Activated gamma-delta T cell treated with anti-CD3 and anti-CD28 coated beads, Interleukin-2, amount 50 U/mL, for 16 hours (primary cell): Measurements from ENCODE around the gene WDR1.
A peak's percentile ranks its signal among the peaks of the same experiment; 100 is the strongest.
"Not testable (repeated sequence)": the region's sequence is repeated elsewhere in the genome, so short reads cannot be mapped to it uniquely, and the experiment has no call there.

ENCODE experiments used
- DNase-seq: peaks from one replicate; pipeline ENCODE4 v3.0.0-alpha.2; 2020; ENCODE audit warnings: low read depth

The WDR1 gene

DNA sequence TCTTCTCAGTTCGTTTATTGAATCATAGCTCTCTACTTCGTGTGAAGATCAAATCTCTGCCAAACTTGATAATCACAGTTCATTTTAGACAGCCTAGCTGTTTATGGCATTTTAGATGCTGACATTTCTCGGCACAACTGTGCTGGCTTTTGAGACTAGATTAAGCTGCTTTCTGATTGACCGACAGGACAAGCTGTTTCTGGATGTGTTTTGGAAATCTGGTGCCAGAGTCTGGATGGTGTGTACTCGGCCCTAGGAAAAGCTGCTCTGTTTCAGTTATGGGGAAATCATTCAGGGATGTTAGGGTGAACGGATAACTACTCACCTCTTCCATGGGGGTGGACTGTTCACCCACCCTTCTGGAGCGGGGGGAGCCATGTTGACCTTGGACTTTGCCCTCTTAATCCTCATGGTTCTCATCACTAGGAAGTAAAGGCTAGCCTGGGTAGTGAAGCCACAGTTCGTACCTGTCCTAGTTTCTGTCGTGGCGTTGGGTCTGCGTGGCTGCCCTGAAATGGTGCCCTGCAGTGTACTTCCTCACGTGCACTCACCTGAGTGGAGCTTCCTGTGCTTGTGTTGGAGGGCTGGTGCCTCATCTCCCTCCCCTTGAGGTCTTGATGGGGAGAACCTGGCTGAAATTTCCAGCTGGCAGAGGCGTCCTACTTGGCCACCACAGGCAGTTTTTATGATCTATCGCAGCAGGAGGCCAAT is 13.7 kb upstream of the WDR1 start:
- DNase-seq, result no peak

DNA sequence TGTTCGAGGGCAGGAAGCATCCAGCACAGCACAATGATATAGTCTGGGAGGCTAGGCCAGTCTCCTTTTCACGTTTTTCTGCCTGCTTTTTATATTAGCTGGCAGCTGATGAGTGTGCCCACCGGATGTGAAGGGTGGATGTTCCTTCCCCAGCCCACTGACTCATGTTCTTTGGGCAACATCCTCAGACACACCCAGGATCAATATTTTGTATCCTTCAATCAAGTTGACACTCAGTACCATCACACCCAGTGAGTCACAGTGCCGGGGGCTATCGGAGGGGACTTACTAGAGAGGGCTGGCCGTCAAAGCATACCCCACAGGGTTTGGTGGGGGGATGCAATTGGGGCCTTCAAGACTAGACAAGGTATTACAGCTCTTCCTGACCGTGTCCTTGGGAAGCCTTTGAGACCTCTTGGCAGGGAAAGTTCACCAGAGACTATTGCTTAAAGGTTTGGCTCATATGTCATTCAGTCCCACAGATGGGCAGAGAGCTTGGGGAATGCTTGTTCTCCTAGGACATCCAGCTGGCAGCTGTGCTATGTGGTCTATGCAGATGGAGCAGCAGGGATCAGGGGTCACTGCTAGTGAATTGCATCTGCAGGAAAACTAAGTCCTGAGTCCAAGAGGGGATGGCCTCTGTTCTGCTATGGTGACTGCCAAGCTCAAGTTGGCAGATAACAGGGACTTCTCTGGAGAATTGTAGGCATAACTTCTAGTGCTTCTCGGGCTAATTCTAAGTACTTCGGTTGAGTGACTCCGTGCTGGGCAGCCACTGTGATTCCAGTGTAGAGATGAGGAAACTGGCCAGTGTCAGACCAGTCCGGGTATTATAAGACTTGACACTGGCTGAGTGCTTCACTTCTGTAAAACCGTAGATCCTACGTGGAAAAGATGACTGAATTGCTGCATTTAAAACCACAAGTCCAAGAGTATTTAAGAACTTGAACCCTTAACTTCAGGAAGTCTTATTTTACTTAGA is 12.9 kb upstream of the WDR1 start:
- no peak for DNase-seq

DNA sequence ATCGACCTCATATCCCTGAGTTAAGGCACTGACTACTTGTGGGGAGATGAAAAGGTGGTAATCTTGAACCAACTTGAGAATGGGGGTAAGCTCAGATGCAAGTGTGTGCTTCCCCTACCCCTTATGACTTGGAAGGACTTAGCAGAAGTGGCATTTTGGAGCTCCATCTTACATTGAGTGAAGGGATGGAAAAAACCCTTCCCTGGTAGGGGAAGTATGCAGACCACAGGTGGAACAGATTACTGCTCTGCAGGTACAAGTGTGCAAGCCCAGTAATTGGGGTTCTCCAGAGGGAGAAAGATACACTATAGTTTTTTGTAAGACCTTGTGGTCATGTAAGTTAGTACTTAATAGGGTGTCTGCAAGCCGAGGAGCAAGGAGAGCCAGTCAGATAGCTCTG is 12.2 kb upstream of the WDR1 start:
- no peak for DNase-seq

DNA sequence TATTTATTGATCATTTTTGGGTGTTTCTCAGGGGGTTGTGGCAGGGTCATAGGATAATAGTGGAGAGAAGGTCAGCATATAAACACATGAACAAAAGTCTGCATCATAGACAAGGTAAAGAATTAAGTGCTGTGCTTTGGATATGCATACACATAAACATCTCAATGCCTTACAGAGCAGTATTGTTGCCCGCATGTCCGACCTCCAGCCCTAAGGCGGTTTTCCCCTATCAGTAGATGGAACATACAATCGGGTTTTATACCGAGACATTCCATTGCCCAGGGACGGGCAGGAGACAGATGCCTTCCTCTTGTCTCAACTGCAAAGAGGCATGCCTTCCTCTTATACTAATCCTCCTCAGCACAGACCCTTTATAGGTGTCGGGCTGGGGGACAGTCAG is 10.9 kb upstream of the WDR1 start:
- not testable (repeated sequence) for DNase-seq

DNA sequence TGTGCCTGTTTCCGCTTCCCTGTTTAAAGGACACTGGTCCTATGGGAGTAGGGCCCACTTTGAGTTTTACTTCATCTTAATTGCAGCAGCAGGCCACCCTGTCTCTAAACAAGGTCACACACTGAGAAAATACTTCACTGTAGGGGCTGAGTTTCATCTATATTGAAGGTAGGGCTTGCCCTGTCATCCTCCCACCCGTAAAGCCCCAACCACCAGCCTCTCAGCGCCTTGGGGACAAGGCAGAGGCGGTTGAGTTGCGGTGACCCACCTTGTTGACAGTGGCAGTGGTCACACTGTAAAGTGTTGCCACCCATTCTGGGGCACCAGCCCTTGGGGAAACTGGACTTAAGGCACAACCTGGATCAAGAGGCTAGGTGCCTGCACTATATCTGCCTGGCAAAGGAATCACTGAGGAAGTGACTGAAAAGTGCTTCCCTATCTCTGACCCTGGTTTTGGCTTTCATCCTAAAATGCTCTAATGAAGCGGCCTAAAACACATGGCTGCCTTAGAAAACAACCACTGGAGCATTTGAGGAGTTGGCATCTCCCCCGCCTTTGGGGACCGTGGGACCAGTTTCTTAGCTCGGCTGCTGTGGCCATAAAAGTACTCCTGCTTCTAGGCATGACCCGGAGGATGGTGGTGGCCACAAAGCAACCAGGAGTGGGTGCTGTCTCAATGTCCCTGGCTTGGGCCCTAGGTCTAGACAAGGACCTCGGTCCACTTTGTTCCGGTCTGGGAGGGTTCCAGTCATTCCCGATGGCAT is 7.8 kb upstream of the WDR1 start:
- no peak for DNase-seq

DNA sequence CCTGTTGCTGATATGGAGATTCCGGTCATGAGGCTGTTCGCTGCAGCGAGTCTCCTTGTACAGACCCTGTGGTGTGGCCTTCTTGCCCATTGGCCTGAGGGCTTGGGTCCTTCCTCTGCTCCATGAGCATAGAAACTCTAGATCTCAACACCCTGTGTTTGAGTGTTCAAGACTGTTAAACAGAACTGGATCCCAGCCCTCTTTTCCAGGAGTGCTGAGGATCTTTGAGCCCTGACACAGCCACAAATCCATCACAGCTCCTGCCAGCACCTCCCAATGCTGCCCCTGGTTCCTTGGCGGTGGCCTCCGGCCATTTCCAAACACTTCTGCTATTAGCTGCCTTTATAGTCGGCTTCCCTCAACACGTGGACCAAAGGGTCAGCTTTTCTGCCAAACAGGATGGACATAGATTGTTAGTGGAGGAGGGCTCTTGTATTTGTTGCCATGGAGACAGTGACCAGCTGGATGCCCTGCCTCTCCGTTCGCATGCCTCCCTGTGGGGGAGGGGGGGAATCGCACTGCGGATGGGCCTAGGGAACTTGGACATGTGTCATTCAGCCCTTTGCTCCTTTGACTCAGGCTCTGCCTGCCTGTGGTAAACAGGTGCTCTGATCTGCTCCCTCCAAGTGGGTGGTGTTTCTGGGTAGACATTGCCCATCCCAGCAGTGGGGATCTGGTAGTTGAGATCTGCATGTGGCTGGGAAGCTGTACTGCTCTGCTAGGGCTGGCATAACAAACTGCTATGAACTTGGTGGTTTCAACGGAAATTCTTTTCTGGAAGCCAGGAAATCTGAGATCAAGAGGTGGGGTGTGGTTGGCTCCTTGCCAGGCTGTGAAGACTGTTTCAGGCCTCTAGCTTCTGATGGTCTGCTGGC is 6.9 kb upstream of the WDR1 start:
- no peak for DNase-seq

DNA sequence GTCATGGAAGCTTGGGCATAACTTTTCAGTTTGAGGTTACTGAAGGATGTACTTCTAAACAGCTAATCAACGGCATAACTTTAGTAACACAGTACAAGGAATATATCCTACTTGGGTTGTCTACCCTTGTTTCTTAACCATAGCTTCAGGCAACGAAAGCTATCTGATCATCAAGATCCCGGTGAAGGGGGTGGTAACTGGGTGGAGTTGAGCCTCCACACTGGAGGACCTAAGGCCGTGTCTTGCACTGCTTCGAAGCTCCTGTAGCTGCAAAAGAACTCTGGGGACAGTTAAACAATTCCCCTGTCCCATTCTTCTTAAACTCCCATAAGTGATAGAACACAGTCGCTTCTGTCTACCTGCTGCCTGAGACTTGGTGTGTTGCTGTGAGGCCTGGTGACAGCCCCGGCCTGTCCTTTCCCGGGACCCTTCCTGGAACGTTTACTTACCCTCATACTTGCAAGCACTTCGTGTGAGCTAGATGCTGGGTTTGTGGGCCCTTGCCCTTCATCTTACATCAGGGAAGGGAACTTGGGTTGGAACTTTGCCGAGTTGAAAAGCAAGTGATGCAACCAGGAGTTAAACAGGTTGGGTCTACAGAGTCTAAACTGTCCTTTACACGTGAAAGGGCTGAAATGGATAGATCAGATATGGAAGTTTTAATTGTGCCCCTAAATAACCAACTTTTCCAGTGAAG is 5.8 kb upstream of the WDR1 start:
- no peak for DNase-seq

DNA sequence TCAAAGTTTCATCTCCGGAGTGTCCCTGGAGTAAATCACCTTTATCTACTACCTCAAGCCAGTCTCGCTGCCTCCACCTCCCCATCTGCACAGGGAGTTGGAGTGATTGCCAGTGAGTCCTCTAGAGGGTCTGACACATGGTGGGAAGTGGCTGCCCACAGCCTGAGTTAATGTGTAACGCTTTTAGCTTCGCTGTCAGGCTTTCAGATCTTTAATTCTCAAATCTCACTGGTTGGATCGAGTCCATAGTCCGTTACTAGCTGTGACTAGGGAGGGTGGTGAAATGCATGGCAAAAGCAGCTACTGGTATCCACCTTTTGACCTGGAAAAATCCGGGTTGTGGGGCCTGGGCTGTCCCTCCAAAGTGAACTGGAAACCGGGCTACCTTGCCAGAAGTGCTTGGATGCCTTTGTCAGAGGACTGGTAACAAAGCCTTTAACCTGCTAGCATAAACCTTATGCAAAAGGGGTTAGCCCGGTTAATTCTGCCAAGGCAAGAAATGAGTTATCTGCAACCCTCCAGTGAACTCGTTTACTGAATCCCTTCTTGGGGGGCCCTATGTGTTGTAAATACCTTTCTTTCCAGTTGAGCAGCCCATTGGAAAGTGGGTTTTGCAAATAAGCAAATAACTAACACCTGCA is 5.1 kb upstream of the WDR1 start:
- no peak for DNase-seq

DNA sequence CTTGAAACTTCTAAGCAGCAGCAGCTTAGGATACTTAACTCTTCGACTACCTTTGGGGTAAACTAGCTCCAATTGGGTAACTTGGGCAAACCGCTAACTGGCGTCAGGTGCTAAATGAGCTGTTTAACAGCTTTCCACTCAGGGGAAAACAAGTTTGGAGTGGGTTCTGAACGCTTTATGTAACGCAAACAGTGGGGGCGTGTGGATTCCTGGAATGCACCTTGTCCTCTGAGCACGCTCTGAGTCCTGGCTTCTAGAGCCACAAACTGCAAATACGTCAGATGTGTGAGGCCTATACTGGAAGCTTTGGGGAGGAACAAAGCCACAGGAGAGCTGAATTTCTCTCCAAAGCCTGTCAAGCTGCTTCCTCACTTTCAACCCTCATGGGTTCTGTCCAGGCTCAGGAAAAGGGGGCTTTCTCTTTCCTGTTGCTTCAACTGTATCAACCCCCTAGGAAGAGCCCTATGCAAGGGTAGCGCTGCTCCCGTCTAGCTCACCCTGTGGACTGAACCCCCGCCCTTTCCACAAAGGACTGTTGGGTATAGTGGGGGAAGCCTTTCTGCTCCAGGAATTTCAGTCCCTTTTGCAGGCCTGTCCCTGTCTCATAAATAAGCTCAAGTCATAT is 4.5 kb upstream of the WDR1 start:
- DNase-seq, result no peak

DNA sequence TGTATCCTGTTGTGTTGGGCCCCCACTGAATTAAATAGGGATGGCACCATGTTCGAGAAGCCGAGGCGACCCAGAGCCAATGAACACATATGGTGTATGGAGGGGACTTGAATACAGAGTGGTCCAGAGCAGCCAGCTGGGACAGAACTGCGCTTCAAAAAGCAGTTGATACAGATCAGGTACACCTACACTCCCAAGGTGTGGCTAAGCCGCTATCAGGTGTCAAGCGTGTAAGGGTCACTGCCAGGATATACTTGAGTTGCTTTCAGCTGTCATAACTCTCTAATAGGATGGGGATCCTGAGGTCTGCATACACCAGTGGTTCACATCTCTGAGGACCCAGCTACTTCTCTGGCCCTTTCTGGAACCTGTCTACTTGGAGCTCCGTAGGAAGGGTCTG is 3.2 kb upstream of the WDR1 start:
- no peak for DNase-seq

DNA sequence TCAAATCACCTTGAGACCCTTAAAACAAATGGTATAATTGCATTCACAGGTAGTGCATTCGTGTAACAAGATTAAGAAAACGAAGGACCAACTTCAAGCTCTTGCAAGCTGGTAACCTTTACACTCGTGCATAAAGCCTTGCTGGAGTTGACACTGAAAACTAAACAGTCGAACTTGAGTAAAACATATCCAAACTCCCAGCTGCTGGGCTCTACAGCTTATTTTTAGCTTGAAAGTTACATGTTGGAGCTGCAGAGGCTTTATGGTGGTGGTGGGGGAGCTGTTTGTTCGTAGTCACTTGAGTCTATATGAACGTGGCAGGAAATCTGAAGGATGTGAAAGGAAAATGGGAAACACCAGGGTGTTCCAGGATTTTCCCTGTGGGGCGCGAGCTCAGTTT is 2.7 kb upstream of the WDR1 start:
- DNase-seq, result no peak

DNA sequence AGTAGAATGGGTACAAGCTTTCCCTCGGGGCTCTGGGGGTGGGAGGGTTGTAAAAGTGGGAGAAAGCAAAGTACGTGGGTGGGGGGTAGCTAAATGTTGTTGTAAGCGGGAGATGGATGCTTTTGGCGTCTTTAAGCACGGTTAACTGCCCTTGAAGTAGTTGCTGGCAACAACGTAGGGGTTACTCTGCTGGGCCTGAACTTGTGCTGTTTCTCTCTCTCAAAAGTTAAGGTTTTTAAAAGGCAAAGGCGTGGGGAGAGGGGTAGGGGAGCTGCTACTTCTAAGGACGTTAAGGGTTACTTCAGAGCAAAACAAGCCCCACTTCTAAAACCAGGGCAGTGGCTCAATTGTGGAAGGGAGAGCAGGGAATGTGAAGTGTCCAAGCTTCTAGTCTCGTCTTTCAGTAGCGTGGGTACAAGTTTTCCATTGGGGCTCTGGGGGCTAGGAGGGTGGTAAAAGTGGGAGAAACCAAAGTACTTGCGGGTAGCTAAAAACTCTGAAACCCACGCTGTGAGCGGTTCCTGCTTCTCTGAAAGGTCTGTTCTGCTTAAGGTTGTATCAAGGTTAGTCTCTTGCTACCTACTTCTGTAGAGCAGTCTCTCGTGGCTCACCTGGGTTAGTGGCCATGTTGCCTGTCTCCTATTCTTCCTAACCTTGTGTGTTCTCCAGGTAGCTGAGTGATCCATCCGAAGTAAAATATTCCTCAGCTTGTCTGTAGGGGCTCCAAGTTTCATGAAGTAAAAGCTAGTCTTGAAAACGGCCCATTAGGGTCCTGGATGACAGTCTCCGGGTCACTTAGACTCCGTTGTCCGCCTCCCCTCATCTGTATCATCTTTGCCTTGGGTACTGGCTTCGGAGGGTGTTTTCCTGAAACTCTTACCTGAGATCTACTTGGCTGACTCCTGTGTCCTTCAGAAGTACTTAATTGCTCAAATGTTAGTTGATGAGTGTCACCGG is 1.7 kb upstream of the WDR1 start:
- DNase-seq, result no peak

DNA sequence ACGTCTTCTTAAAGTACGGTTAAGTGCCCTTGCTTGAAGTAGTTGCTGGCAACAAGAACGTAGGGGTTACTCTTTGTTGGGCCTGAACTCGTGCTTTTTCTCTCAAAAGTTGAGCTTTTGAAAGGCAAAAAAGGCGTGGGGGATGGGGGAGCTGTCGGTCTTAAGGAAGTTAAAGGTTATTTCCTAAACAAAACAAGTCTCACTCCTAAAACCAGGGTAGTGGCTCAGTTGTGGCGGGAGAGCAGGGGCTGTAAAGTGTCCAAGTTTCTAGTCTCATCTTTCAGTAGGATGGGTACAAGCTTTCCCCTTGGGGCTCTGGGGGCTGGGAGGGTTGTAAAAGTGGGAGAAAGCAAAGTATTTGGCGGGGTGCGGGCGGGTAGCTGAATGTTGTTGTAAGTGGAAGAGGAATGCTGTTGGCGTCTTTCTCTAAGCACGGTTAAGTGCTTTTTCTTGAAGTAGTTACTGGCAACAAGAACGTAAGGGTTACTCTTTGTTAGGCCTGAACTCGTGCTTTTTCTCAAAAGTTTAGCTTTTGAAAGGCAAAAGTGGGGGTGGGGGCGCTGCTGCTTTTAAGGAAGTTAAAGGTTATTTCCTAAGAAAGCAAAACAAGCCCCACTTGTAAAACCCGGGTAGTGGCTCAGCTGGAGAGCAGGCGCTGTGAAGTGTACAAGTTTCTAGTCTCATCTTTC is 904 bp upstream of the WDR1 start:
- DNase-seq, result no peak

DNA sequence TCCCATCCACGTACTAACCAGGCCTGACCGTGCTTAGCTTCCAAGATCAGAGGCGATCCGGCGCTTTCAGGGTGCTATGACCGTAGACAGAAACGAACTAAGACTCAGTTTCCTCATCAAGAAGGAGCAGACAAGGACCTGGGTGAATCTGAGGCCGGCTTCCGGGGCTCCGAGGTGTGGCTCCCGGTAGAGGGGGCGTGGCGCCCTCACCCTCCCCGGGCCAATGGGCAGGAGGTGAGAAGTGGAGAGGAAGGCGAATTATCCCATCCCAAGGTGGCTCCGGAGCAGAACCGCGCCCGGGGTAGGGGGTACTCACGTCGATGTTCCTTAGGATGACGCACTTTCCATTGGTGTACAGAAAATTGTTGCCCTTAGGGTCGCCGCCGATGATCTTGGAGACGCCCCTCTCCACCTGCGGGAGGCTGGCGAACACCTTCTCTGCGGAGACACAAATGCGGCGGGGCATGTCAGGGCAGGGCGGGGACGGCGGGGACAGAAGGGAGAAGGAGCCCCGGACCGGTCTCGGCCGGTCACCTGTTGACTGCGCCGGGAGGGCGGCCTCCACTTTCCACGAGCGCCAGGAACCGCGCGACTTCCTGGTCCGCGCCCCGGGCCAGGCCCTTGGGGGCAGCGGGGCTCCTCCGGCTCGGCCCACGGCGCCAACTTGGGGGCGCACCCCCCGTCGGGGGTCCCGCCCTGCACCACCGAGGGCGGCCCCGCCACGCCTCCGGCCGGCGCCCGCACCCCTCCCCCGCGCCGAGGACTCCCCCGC is 616 bp downstream of the WDR1 start:
- peak; percentile 43 for DNase-seq

DNA sequence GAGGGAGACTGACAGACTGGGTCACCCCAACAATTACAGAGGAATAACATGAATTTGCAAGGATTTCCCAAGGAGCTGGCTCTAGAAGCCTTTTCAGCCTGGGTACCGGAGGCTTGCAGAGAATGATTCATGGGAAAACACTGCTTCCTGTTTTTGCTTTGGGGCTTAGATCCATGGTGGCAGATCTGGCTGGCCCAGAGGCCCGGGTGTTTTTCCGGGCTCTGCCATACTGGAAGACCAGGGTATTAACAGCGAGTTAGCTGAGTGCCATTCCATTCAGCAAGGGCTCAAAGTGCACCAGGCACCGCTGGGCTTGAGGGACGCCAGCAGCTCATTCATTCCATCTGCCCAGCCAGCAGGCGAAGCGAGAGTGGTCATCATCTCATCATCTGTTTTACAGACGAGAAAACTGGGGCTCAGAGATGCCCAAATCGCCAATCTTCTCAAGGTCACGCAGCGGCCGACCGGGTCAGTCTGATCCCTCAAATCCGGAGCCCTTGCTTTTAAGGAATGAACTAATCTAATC is 1.3 kb downstream of the WDR1 start:
- DNase-seq, result no peak

DNA sequence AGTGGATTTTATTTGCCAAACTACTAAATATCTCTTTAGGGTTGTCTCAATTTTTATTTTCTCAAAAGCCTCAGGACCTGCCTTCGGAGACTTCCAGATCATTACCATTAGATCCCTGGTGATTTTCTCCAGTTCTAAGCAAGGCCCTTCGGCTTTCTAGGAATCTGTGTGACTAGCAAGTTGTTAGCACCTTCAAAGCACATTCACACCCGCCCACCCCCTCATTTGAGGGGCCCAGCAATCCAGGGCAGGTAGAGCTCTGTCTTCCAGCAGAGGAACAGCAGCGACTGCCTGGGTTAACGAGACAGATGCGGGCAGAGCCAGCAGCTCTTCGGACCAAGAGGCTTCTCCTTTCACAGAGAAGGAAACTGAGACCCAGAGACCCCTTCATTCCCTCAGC is 2.0 kb downstream of the WDR1 start:
- no peak for DNase-seq

DNA sequence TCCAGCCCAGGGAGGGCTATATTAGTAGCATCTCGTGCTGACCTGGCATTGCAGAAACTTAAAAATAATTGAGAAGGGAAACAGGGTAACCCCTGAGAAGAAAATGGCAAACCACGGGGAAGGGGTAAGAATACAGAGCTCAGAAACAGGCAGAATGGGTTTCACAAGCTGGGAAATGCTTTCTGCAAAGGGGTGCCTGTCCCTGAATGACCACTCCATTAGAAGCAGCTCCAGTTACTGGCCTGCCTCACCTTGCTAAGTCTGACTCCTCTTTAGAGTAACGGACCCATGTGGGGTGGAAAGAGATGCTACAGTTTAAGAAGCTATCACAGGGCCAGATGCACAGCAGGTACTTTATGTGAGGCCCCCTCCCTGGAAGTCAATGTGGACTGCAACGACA is 2.5 kb downstream of the WDR1 start:
- DNase-seq, result no peak
